GM19240 (cell line): Measurements from ENCODE around the gene LBP.
"Not testable (repeated sequence)": the region's sequence is repeated elsewhere in the genome, so short reads cannot be mapped to it uniquely, and the experiment has no call there.

ENCODE experiments used
- DNase-seq: peaks from one replicate; pipeline ENCODE4 v3.0.0; 2011; ENCODE audit warnings: low spot score; ENCODE audit not compliant: insufficient read length

Gene LBP, protein sequence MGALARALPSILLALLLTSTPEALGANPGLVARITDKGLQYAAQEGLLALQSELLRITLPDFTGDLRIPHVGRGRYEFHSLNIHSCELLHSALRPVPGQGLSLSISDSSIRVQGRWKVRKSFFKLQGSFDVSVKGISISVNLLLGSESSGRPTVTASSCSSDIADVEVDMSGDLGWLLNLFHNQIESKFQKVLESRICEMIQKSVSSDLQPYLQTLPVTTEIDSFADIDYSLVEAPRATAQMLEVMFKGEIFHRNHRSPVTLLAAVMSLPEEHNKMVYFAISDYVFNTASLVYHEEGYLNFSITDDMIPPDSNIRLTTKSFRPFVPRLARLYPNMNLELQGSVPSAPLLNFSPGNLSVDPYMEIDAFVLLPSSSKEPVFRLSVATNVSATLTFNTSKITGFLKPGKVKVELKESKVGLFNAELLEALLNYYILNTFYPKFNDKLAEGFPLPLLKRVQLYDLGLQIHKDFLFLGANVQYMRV

DNA sequence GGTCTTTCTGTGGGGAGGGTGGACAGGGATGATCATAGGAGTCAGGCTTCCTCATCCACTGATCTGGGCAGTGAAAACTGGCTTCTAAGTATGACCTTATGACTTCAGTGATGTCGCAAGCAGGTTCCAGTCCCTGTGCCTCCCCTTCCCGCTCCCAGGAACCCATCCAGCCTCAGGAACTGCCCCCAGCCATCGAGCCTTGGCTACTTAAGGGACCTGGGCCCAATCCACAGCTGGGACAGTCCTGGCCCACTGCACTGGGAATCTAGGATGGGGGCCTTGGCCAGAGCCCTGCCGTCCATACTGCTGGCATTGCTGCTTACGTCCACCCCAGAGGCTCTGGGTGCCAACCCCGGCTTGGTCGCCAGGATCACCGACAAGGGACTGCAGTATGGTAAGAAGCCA, at the start of gene LBP:
Gene LBP, plus strand, starts transcription at position 236 of the 405 bp plus-strand sequence. Its CDS starts 35 bp downstream, at position 271.
- no peak for DNase-seq

- DNase-seq, result no peak
These were observed 48.2 kb upstream of the LBP start for GRCh38 chr20:38297916-38298674.

DNA sequence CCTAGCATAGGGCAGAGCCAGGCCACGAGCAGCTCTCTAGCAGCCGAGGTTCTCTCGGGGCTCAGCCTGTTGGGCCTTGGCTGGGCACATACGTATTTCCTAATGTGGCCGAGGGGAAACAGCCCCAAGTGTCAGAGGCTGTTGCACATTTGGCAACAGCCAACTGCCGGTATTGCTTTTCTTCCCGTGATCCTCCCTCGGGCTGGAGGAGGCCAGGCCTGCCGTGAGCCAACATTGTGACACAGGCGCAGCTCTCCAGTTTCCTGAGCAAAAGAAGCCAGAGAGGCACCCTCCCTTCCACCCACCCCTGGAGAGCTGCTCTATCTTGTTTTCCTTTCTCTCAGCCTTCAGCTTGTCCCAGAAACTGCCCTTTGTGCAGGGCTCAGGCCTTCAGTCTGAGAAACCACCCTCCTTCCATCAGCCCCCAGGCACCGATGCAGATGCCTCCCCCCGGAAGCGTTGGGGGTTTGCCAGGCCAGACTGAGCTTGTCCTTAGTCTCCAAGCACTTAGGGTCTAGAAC, 47.5 kb upstream of the LBP start:
- no peak for DNase-seq

GRCh38 chr20:38299963-38300362, 46.3 kb upstream of the LBP start:
- DNase-seq, result no peak

GRCh38 chr20:38300438-38300837, 45.8 kb upstream of the LBP start:
- DNase-seq, result no peak

DNA sequence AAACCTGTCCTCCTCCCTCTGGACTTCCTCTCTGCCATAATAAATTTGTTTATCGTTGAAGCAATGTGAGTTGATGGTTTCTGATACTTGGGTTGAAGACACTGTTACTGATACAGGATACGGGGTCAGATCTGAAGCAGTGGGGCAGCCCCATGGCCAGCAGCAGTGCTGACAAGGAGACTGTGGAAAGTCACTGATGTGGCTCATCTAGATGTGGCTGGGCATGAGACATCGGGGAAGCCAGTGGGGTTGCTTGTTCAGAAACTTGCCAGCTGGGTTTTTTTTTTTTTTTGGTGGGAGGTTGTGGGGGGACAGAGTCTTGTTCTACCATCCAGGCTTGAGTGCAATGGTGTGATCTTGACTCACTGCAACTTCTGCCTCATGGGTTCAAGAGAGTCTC, 45.0 kb upstream of the LBP start:
- no peak for DNase-seq

DNA sequence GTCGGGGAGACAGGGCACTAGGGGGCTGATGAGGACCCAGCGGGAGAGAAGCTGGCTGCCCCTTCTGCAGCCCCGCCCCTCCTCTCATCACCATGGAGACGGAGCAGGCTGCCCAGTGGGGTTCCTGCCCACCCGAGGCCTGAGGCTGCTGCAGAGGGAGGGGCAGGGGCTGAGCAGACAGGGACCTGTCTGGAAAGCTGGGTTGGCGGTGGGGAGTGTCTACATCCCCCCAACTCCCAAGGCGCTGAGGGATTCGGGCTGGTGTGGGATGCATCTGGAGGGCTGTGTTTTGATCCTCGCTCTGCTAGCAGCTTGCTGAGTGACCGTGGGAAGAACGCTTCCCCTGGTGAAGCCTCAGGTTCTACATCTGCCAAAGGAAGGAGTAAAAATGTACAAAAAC, 43.5 kb upstream of the LBP start:
- DNase-seq, result no peak

DNA sequence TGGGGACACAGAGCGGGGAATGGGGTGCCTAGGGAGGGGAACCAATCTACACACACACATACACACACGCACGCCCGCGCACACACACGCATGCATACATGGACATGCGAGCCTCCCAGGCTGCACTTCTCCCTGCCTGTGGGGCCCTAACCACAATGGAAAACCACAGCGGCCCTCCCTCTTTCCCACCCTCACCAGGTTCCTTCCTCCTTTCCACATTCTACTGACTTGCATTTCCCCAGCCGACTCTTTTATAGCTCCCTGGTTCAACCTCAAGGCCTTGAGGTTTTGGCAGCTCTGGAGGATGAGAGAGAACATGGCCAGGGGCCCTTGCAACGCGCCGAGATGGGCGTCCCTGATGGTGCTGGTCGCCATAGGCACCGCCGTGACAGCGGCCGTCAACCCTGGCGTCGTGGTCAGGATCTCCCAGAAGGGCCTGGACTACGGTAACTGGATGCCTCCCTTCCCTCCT, 42.3 kb upstream of the LBP start, which contains the start of gene BPI:
Gene BPI, plus strand, starts transcription at position 249 of the 472 bp plus-strand sequence. Its CDS starts 68 bp downstream, at position 317.
- no peak for DNase-seq

- DNase-seq, result no peak
These were observed 41.3 kb upstream of the LBP start for GRCh38 chr20:38304845-38305447.

- no peak for DNase-seq
These were observed 40.7 kb upstream of the LBP start for GRCh38 chr20:38305541-38305940.

GRCh38 chr20:38306379-38306778, 39.9 kb upstream of the LBP start:
- no peak for DNase-seq

- DNase-seq, result no peak
These were observed 38.8 kb upstream of the LBP start for GRCh38 chr20:38307371-38308046.

GRCh38 chr20:38308047-38308438, 38.2 kb upstream of the LBP start:
- no peak for DNase-seq

DNA sequence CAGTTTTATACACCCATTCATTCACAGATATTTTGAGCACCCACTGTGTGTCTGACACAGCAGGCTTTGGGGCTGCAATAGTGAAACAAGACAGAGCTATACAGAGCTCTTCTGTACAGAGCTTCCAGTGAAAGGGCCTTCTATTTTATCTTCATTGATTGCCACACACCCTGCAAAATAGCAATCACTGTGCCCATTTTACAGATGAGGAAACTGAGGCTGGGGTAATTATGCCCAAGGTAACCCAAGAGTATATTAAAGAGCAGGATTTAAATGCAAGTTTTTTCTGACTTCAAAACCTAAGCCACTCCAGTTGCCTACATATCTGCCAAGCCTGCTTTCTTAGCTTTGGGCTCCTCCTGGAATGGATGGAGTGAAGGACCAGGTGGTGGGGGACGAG, 37.8 kb upstream of the LBP start:
- DNase-seq, result no peak

GRCh38 chr20:38311091-38311490, 35.2 kb upstream of the LBP start:
- DNase-seq, result no peak

GRCh38 chr20:38311491-38311890, 34.8 kb upstream of the LBP start:
- no peak for DNase-seq

GRCh38 chr20:38313676-38314075, 32.6 kb upstream of the LBP start:
- no peak for DNase-seq

DNA sequence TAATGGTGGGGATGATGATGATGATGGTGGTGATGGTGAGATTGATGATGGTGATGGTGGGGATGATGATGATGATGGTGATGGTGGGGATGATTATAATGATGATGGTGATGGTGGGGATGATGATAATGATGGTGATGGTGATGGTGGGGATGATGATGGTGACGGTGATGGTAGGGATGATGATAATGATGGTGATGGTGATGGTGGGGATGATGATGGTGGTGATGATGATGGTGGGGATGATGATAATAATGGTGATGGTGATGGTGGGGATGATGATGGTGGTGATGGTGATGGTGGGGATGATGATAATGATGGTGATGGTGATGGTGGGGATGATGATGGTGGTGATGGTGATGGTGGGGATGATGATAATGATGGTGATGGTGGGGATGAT, 31.9 kb upstream of the LBP start:
- DNase-seq, result not testable (repeated sequence)

DNA sequence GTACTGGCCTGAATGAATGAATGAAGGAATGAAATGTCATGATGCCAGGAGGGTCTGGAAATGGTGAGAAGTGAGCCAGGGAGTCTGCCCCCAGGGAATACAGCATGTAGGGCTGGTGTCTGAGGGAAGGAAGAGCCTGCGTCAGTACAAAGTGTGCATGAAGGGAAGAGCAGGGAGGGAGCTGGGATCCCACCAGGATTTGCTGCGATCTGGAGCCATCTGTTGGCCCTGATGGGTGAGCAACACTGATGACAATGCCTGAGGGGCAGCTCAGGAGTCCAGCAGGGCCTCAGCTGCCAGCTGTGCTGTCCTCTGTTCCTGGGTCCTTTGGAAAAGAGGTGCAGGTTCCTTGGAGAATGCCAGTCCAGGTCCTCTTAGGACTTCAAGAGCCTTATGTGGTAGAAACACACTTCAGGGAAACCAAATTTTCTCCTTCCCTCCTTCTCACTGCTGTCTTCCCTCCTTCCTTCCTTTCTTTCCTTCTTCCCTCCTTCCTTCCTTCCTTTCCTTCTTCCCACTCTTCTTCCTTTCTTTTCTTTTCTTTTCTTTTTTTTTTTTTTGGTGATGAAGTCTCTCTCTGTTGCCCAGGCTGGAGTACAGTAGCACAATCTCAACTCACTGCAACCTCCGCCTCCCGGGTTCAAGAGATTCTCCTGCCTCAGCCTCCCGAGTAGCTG, 30.9 kb upstream of the LBP start:
- DNase-seq, result no peak

GRCh38 chr20:38316341-38316740, 29.9 kb upstream of the LBP start:
- DNase-seq, result no peak

DNA sequence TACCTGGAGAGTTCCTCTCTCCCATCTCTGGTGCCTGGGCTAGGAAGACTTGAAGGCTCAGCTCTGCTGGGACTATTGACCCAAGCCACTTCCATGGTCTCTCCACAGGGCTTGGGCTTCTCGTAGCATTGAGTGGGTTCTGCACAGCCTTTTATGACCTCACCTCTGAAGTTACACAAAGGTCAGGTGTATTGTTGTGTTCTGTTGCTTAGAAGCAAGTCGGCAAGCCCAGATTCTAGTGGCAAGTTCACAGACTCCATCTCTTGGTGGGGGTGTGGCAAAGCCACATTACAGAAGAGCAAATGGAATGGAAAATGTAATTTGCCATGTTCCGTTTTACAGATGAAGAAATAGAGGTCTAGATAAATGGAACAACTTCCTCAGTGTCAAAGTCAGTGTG, 28.9 kb upstream of the LBP start:
- no peak for DNase-seq
